CD4-positive, alpha-beta memory T cell (primary cell): ENCODE measurements around the gene SPATS2. TPM values are rescaled to one million over a fixed set of nuclear protein-coding genes. Genes with fewer than 3 reads are reported as not detected.

Experiments
- CTCF ChIA-PET: fragments of 350-600 bp; sonication (Branson Sonifier 250); formaldehyde crosslinking; loops from one replicate; lab custom pipeline; 2021; ENCODE audit warnings: inconsistent platforms; ENCODE audit not compliant: partially characterized antibody; lab: Charles Lee
- POLR2A ChIA-PET: fragments of 350-600 bp; sonication (Branson Sonifier 250); formaldehyde crosslinking; loops from one replicate; lab custom pipeline; 2021; ENCODE audit not compliant: partially characterized antibody; lab: Charles Lee
- DNase-seq, 5 donors: peaks; one replicate each; pipeline versions ENCODE4 v3.0.0 to v3.0.0-alpha.2; 2020 to 2022; ENCODE audit warnings: mixed read lengths in 1 of 5
- H3K27ac ChIP-seq: one replicate; pipeline ENCODE4 v1.7.0; 2013; ENCODE audit warnings: low read depth, low read length
- H3K27me3 ChIP-seq: 2 replicates; pipeline ENCODE4 v1.7.0; 2013; ENCODE audit warnings: mild to moderate bottlenecking, low read length, moderate library complexity; ENCODE audit not compliant: insufficient read depth
- H3K36me3 ChIP-seq: 2 replicates; pipeline ENCODE4 v1.7.0; 2013; ENCODE audit warnings: mild to moderate bottlenecking, low read length, moderate library complexity; ENCODE audit not compliant: insufficient read depth
- H3K4me1 ChIP-seq: 2 replicates; pipeline ENCODE4 v1.7.0; 2013; ENCODE audit warnings: mild to moderate bottlenecking, low read length, moderate library complexity; ENCODE audit not compliant: insufficient read depth
- H3K4me3 ChIP-seq, 2 donors: one replicate each; pipeline ENCODE4 v1.7.0; 2013; ENCODE audit warnings: low read length in 2 of 2, mild to moderate bottlenecking in 1 of 2
- H3K9me3 ChIP-seq, 2 donors: one replicate each; pipeline ENCODE4 v1.7.0; 2013; ENCODE audit warnings: low read length in 2 of 2, control low read depth in 1 of 2; ENCODE audit not compliant: control insufficient read depth in 1 of 2
- H3K27ac Mint-ChIP-seq, 7 donors: one replicate each; pipeline ENCODE4 v1.8.0; 2020 to 2021; ENCODE audit warnings: mixed read lengths in 7 of 7, mild to moderate bottlenecking in 6 of 7, inconsistent platforms in 3 of 7, moderate library complexity in 3 of 7
- H3K27me3 Mint-ChIP-seq, 2 donors: one replicate each; pipeline ENCODE4 v1.8.0; 2020 to 2021; ENCODE audit warnings: mixed read lengths in 2 of 2
- H3K36me3 Mint-ChIP-seq, 2 donors: one replicate each; pipeline ENCODE4 v1.8.0; 2020 to 2021; ENCODE audit warnings: mixed read lengths in 2 of 2, inconsistent platforms in 1 of 2, mild to moderate bottlenecking in 1 of 2
- H3K4me1 Mint-ChIP-seq, 4 donors: one replicate each; pipeline ENCODE4 v1.8.0; 2020 to 2021; ENCODE audit warnings: mixed read lengths in 4 of 4, mild to moderate bottlenecking in 1 of 4
- H3K4me3 Mint-ChIP-seq, 8 donors: one replicate each; pipeline ENCODE4 v1.8.0; 2020 to 2021; ENCODE audit warnings: mixed read lengths in 8 of 8, mild to moderate bottlenecking in 7 of 8, moderate library complexity in 6 of 8, inconsistent platforms in 3 of 8
- H3K9me3 Mint-ChIP-seq, 8 donors: one replicate each; pipeline ENCODE4 v1.8.0; 2020 to 2021; ENCODE audit warnings: mixed read lengths in 8 of 8, mild to moderate bottlenecking in 5 of 8, inconsistent platforms in 3 of 8, moderate library complexity in 1 of 8
- intact Hi-C: fragments of 100-400 bp; cut with micrococcal nuclease; formaldehyde crosslinking; loops from one replicate; pipeline ENCODE4 v1.15.1; 2023
- polyA plus RNA-seq, 2 donors: library from polyadenylated mRNA; unstranded; fragments of 300-500 nt; fragmentation: Illumina TruSeq; gene quantifications; one replicate each; pipeline ENCODE4 v1.2.3, GENCODE V29; 2021
- total RNA-seq, 2 experiments: library from RNA; stranded (reverse); gene quantifications; one replicate each; pipeline ENCODE4 v1.2.3, GENCODE V29; 2021

Gene SPATS2
- total and polyA plus RNA-seq, 4 experiments from 2014 or later = 4.3 to 7.8 (median 5.0) TPM

DNA sequence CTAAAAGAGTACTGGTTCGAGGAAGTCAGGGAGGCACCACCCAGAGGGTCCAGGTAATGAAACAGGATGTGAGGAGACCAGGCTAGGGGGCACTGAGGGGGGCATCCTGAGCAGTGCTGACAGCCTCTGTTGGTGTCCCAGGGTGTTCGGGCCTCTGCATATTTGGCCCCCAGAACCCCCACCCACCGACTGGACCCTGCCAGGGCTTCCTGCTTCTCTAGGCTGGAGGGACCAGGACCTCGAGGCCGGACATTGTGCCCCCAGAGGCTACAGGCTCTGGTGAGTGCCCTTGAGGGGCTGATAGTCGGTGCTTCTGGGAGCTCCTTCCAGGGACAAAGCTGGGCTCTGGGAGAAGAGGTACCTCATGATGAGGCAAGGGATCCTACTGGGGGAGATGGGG, 41.7 kb upstream of the SPATS2 start:
- intact Hi-C loops = no loop called here
- H3K4me3 ChIP-seq = no peak overlapping the region
- CTCF ChIA-PET = interaction anchor here (0.5 to 2.8 kb wide), 3 partner anchors 12 to 776 kb away, joined by 3 to 10 read pairs (median 7); partner anchors contain the start of gene C1QL4
- no peak overlapping the region for H3K4me3 Mint-ChIP-seq
- peak in 1 of 5 donors; percentile 9 for DNase-seq
- no peaks in the 10 kb centered on the region for H3K36me3 ChIP-seq
- peaks cover 13 to 24% (median 15%) of the 10 kb centered on the region in 4 donors for H3K4me1 Mint-ChIP-seq
- no peaks in the 10 kb centered on the region for H3K27me3 ChIP-seq
- no peaks in the 10 kb centered on the region for H3K9me3 ChIP-seq
- peak overlapping the region in 1 of 7 donors; percentile 65 for H3K27ac Mint-ChIP-seq
- POLR2A ChIA-PET = no interaction called here
- H3K9me3 Mint-ChIP-seq = no peaks in the 10 kb centered on the region
- peaks cover 14% of the 10 kb centered on the region for H3K4me1 ChIP-seq
- no peak overlapping the region for H3K27ac ChIP-seq
- no peaks in the 10 kb centered on the region for H3K36me3 Mint-ChIP-seq
- no peaks in the 10 kb centered on the region for H3K27me3 Mint-ChIP-seq

GRCh38 chr12:49327368-49327767, 39.9 kb upstream of the SPATS2 start:
- peaks cover 7% of the 10 kb centered on the region for H3K4me1 ChIP-seq
- POLR2A ChIA-PET = no interaction called here
- no peaks in the 10 kb centered on the region for H3K36me3 ChIP-seq
- no peaks in the 10 kb centered on the region for H3K27me3 ChIP-seq
- no peaks in the 10 kb centered on the region for H3K9me3 Mint-ChIP-seq
- H3K36me3 Mint-ChIP-seq = no peaks in the 10 kb centered on the region
- peaks cover 5 to 9% of the 10 kb centered on the region in 2 donors for H3K27me3 Mint-ChIP-seq
- intact Hi-C loops = no loop called here
- peak overlapping the region in 1 of 7 donors; percentile 9 for H3K27ac Mint-ChIP-seq
- CTCF ChIA-PET = no interaction called here
- DNase-seq = no peak
- H3K4me3 Mint-ChIP-seq = no peak overlapping the region
- peaks cover 7 to 16% (median 12%) of the 10 kb centered on the region in 4 donors for H3K4me1 Mint-ChIP-seq
- no peaks in the 10 kb centered on the region for H3K9me3 ChIP-seq
- H3K27ac ChIP-seq = no peak overlapping the region
- H3K4me3 ChIP-seq = no peak overlapping the region

DNA sequence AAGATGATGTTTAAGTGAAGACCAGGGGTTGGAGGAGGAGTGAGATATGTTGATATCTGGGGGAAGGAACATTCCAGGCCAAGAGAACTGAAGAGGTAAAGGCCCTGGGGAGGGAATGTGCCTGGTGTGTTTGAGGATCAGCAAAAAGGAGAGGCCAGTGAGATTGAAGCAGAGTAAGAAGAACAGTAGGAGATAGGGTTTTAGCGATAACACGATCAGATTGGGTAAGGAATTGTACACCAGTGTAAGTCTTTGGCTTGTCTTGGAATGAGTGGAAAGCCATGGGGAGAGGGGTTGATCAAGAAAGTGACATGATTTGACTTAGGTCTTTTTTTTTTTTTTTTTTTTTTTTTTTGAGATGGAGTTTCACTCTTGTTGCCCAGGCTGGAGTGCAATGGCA, 39.4 kb upstream of the SPATS2 start:
- Histone ChIP-seq H3K4me1 (peaks cover 6% of the 10 kb centered on the region), H3K9me3 (no peaks in the 10 kb centered on the region), H3K27ac (no peak overlapping the region), H3K36me3 (no peaks in the 10 kb centered on the region), H3K27me3 (no peaks in the 10 kb centered on the region), H3K4me3 (no peak overlapping the region)
- ChIA-PET CTCF (interaction anchor here (0.7 kb wide), 1 partner anchor 38 kb away, joined by 3 read pairs; no protein-coding TSS in a partner anchor), POLR2A (no interaction called here)
- DNase-seq = no peak
- H3K27me3 Mint-ChIP-seq = peaks cover 9 to 15% of the 10 kb centered on the region in 2 donors
- no peak overlapping the region for H3K27ac Mint-ChIP-seq
- H3K4me3 Mint-ChIP-seq = no peak overlapping the region
- H3K36me3 Mint-ChIP-seq = no peaks in the 10 kb centered on the region
- no peaks in the 10 kb centered on the region for H3K9me3 Mint-ChIP-seq
- intact Hi-C loops = no loop called here
- H3K4me1 Mint-ChIP-seq = peaks cover 6 to 11% (median 10%) of the 10 kb centered on the region in 4 donors

DNA sequence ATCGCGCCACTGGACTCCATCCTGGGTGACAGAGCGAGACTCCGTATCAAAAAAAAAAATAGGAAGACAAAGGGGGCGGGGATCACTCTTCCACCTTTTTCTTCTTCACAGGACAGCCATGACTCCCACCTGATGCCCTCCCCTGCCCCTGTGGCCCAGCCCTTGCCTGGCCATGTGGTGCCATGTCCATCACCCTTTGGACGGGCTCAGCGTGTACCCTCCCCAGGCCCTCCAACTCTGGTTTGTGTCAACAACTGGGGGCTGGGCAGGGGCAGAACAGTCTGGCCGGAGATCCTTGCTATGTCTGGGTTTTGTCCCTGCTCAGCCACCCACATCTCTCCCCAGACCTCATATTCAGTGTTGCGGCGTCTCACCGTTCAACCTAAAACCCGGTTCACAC, 38.4 kb upstream of the SPATS2 start:
- Histone ChIP-seq H3K4me3 (no peak overlapping the region), H3K27ac (no peak overlapping the region)

GRCh38 chr12:49330032-49330619, 37.1 kb upstream of the SPATS2 start:
- no peak overlapping the region for H3K27ac Mint-ChIP-seq
- Histone ChIP-seq H3K4me3 (no peak overlapping the region), H3K9me3 (no peaks in the 10 kb centered on the region), H3K36me3 (no peaks in the 10 kb centered on the region), H3K4me1 (peaks cover 3% of the 10 kb centered on the region), H3K27ac (no peak overlapping the region), H3K27me3 (peaks cover 8% of the 10 kb centered on the region)
- DNase-seq = no peak
- intact Hi-C loops = no loop called here
- no peaks in the 10 kb centered on the region for H3K36me3 Mint-ChIP-seq
- ChIA-PET POLR2A (interaction anchor here (0.5 kb wide), 1 partner anchor 239 kb away, joined by 3 read pairs; no protein-coding TSS in a partner anchor), CTCF (interaction anchor here (1.5 to 2.8 kb wide), 3 partner anchors 12 to 41 kb away, joined by 4 to 10 read pairs (median 4); no protein-coding TSS in a partner anchor)
- H3K4me1 Mint-ChIP-seq = peaks cover 4 to 6% (median 5%) of the 10 kb centered on the region in 4 donors
- peaks cover 0 to 1% (median 0%) of the 10 kb centered on the region in 8 donors for H3K9me3 Mint-ChIP-seq
- no peak overlapping the region for H3K4me3 Mint-ChIP-seq
- peaks cover 21 to 29% of the 10 kb centered on the region in 2 donors for H3K27me3 Mint-ChIP-seq

More for the DNA sequence above, 38.4 kb upstream of the SPATS2 start:
- DNase-seq = no peak
- Histone ChIP-seq H3K36me3 (no peaks in the 10 kb centered on the region), H3K9me3 (no peaks in the 10 kb centered on the region), H3K27me3 (no peaks in the 10 kb centered on the region), H3K4me1 (peaks cover 3% of the 10 kb centered on the region)
- ChIA-PET CTCF (interaction anchor here (1.7 kb wide), 1 partner anchor 30 kb away, joined by 4 read pairs; no protein-coding TSS in a partner anchor), POLR2A (no interaction called here)
- Mint-ChIP-seq H3K9me3 (peaks cover 0 to 1% (median 0%) of the 10 kb centered on the region in 8 donors), H3K36me3 (no peaks in the 10 kb centered on the region), H3K27me3 (peaks cover 13 to 19% of the 10 kb centered on the region in 2 donors), H3K4me1 (peaks cover 4 to 6% (median 6%) of the 10 kb centered on the region in 4 donors), H3K4me3 (peak overlapping the region in 1 of 8 donors; percentile 47), H3K27ac (no peak overlapping the region)
- intact Hi-C loops = no loop called here

DNA sequence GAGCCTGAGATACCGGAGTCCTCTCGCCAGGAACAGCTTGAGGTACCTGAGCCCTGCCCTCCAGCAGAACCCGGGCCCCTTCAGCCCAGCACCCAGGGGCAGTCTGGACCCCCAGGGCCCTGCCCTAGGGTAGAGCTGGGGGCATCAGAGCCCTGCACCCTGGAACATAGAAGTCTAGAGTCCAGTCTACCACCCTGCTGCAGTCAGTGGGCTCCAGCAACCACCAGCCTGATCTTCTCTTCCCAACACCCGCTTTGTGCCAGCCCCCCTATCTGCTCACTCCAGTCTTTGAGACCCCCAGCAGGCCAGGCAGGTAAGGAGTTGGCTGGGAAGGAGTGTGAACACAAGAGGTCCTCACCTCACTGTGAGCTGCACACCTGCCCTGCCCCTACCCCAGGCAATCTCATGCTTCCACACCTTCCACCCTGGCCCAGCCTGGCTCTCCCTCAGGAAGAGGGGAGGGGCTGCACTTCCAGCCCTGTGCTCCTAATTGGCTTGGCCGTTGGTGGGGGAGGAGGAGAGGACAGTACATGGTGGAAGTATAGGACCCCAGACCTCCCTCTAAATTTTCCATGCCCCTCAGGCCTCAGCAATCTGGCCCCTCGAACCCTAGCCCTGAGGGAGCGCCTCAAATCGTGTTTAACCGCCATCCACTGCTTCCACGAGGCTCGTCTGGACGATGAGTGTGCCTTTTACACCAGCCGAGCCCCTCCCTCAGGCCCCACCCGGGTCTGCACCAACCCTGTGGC, 36.5 kb upstream of the SPATS2 start:
- H3K4me3 ChIP-seq = no peak overlapping the region
- H3K4me3 Mint-ChIP-seq = no peak overlapping the region
- H3K4me1 ChIP-seq = peaks cover 3% of the 10 kb centered on the region
- H3K27ac ChIP-seq = no peak overlapping the region
- peaks cover 0 to 1% (median 0%) of the 10 kb centered on the region in 8 donors for H3K9me3 Mint-ChIP-seq
- no peaks in the 10 kb centered on the region for H3K36me3 Mint-ChIP-seq
- CTCF ChIA-PET = interaction anchor here (0.9 to 3.4 kb wide), 12 partner anchors 8 to 287 kb away, joined by 3 to 33 read pairs (median 4); partner anchors contain the start of genes DNAJC22 and TROAP
- H3K27ac Mint-ChIP-seq = no peak overlapping the region
- no peaks in the 10 kb centered on the region for H3K9me3 ChIP-seq
- peaks cover 15% of the 10 kb centered on the region for H3K27me3 ChIP-seq
- POLR2A ChIA-PET = interaction anchor here (0.6 to 1.4 kb wide), 2 partner anchors 8 to 11 kb away, joined by 3 to 5 read pairs; partner anchors contain the start of gene TROAP
- H3K4me1 Mint-ChIP-seq = peaks cover 9 to 12% (median 10%) of the 10 kb centered on the region in 4 donors
- H3K36me3 ChIP-seq = no peaks in the 10 kb centered on the region
- DNase-seq = no peak
- peaks cover 27 to 35% of the 10 kb centered on the region in 2 donors for H3K27me3 Mint-ChIP-seq
- intact Hi-C loops = no loop called here
